SH-SY5Y (cell line): Measurements from ENCODE around the gene STK17B.

ENCODE experiments used
- GATA2 ChIP-seq: IDR thresholded peaks from 2 replicates; pipeline ENCODE4 v1.6.1; 2011; ENCODE audit warnings: mild to moderate bottlenecking, low read depth, low read length
- GATA3 ChIP-seq: IDR thresholded peaks from 2 replicates; pipeline ENCODE4 v1.6.1; 2011; ENCODE audit warnings: low read depth, mild to moderate bottlenecking, low read length, moderate library complexity

DNA sequence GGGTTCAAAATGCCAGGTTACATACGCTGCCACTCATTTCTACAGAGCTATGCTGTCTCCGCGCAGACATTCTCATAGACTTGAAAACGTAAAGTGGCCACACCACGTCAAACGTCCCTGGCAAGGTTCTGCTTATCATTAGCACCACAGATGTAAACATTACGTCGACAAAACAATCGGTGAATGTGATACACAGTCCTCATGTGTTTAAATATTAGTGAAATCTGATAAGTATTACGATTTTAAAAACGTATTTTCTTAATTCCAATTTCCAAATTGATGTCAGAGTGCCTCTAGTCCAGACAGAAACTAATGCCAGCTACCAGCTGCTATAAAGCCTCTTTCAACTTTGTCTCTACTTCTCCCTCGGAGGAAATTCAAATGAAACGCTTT lies 1.2 kb downstream of the STK17B start:
- TF ChIP-seq GATA2 = no peak
- no peak for TF ChIP-seq GATA3
